KOPT-K1 (cell line): ENCODE results near the gene GH1.
"Not testable (repeated sequence)": the region's sequence is repeated elsewhere in the genome, so short reads cannot be mapped to it uniquely, and the experiment has no call there.

Experiments
- H3K27ac ChIP-seq: fragments of 200-600 bp; sonication (generic); 2 replicates; pipeline ENCODE4 v1.5.1; 2016; ENCODE audit warnings: antibody characterized with exemption, mild to moderate bottlenecking, low read depth, low read length; ENCODE audit not compliant: poor library complexity, severe bottlenecking
- H3K36me3 ChIP-seq: fragments of 200-600 bp; sonication (generic); 2 replicates; pipeline ENCODE4 v1.5.1; 2017; ENCODE audit warnings: antibody characterized with exemption, mild to moderate bottlenecking, low read length, moderate library complexity; ENCODE audit not compliant: insufficient read depth
- H3K9me3 ChIP-seq: fragments of 200-600 bp; sonication (generic); 2 replicates; pipeline ENCODE4 v1.5.1; 2017; ENCODE audit warnings: antibody characterized with exemption, low read length, mild to moderate bottlenecking; ENCODE audit not compliant: insufficient read depth, poor library complexity, severe bottlenecking

The GH1 gene

DNA sequence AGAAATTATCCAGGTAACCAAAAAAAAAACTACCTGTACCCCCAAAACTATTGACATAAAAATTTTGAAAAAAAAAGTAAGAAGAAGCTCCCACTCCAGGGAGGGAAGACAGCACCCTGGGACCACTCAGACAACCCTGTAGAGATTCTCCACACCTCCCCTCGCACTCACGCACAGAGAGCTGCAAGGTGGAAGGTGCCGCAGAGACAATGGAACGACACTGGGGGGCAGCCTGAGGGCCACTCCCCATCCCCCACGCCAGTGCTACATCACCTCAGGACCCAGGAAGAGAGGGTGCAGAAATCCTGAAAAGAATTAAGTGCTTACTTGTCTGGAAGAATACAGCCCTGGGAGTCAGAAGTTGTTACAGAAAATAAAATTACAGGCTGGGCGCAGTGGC is 18.7 kb upstream of the GH1 start:
- no peaks in the 10 kb centered on the region for H3K9me3 ChIP-seq
- H3K27ac ChIP-seq, result no peak overlapping the region
- no peaks in the 10 kb centered on the region for H3K36me3 ChIP-seq

DNA sequence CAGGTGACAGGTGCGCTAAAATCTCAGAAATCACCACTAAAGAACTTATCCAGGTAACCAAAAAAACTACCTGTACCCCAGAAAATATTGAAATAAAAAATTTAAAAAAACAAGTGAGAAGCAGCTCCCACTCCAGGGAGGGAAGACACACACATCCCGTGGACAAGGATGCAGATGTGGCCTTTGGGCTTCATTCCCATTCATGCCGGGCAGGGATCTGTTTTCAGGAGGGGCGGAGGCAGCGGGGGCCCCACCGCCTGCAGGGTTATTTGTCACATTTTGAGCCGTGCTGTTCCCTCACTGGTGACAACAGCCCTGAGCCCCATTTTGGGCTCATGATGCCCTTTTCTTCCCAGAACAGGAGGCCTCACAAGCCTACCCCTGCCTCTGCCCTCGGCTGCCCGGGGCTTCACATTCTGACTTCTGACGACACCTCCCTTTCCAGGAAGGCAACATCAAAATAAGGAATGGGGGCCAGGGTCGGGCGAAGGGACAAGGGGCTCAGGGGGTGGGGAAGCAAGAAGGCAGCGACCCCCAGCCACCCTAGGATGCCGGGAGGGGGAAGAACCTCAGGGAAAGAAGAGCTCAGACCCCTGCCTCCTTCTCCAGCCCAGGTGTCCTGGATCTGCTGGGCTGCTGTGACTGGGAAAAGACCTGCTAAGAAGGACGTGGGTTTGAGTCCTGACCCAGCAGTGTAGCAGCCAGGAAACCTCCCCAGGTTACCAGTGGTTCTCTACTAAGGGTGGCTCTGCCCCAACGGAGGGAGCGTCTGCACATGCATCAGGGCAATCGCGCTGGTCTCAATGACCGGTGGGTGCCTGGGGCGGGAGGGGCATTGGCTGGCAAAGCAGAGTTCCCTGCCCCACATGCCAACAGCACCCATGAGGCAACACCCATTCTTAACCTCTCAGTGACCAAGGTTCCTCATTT is 15.8 kb upstream of the GH1 start:
- no peak overlapping the region for H3K27ac ChIP-seq
- no peaks in the 10 kb centered on the region; the same call in 1 of the 2 replicates for H3K36me3 ChIP-seq
- no peaks in the 10 kb centered on the region for H3K9me3 ChIP-seq

DNA sequence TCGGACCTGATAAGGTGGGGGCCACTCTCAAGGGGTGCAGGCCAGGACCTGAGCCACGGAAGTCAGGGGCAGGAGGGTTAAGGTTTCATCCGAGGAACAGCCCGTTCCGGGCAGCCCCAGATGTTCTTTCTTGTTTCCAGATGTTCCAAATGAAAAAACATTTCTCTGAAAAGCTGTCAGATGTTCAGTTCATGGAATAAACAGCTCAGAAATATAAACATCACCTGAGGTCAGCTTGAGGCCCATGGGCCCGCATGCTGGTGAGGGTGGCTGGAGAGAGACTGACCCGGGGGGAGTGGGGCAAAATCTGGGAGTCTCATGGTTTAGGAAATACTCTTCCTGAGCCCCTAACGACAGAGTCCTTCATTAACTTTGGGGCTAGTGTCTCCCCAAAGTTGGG is 15.0 kb upstream of the GH1 start:
- no peaks in the 10 kb centered on the region for H3K9me3 ChIP-seq
- no peaks in the 10 kb centered on the region; the same call in 1 of the 2 replicates for H3K36me3 ChIP-seq
- no peak overlapping the region for H3K27ac ChIP-seq

DNA sequence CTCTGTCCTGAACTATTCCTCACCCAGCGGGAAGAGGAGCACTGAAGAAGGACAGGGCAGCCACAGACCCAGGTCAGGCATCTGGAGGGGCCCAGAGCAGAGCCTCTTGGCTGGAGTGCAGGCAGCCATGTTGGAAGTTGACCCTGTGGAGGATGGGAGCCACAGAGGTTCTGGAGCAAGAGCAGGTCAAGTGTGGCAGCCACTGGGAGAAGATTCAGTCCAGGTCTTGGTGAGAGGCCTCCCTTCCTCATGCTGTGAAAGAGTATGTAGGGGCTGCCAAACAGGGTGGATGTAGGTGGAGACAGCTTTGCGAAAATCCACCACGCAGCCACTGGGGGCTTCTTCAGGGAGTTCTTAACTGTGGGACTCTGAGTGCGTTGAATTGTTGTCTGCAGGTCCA is 14.1 kb upstream of the GH1 start:
- Histone ChIP-seq H3K9me3 (no peaks in the 10 kb centered on the region), H3K27ac (peak overlapping the region; percentile 58), H3K36me3 (no peaks in the 10 kb centered on the region; the same call in 1 of the 2 replicates)

DNA sequence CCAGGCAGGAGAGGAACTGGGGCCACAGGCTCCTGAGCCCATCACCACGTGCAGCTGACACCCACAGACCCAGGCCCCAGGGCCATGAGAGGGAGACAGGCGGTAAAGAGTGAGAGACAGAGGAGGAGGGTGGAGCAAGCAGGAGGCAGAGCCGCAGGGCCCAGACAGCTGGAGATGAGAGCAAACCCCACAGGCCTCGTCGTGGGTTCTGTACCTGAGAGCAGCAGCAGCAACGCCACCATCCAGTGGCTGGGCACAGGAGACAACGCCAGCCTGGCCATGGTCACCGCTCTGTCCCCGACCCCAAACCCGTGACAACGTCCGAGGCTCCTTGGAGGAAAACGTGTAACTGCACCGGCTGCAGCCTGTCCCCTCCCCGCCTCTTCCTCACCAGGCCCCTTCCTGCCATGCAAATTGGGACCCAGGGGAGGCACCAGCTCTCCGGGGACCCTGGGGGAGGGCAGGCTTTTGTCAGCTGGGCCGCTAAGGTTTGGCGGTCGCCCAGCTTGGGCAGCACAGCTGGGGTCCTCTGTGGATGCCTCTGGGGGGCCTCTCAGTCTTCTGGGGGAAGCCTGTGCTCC is 13.4 kb upstream of the GH1 start, which contains the start of gene CD79B:
TSS of gene CD79B (minus strand) at position 351 of the 581 bp plus-strand sequence. CDS start at position 281, 70 bp downstream.
- H3K27ac ChIP-seq, result peak within 1 kb of the TSS; percentile 58

DNA sequence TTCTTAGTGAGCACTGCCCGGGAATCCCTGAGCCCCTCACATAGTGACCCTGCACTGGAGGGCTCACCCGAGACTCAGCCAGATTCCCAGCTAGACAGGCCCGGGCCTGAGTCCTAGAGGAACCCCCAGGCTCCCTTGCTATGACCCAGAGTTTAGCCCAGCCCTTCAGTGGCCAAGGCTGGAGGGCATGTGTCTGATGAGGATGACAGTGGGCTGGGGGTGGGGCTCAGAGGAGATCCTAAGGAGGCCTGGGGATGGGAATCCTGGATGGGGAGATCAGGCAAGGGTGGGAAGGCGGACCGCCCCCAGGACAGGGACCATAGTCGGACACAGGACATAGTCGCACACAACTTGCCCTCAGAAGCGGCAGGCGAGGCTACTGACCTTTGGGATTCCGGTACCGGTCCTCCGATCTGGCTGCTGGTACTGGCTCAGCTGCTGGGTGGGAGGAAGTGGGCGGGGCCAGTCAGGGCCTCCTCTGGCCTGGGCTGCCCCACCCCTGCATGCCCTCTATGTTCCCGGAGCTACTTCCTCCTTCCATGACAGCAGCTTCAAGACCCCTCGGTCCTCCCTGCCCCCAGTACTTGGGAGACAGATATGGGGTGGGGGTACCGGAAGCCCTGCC is 12.4 kb upstream of the GH1 start:
- Histone ChIP-seq H3K36me3 (no peaks in the 10 kb centered on the region; the same call in 1 of the 2 replicates), H3K27ac (peak overlapping the region; percentile 58)

More for the DNA sequence above, 13.4 kb upstream of the GH1 start, which contains the start of gene CD79B:
- Histone ChIP-seq H3K36me3 (no peaks in the 10 kb centered on the region; the same call in 1 of the 2 replicates), H3K9me3 (no peaks in the 10 kb centered on the region)

DNA sequence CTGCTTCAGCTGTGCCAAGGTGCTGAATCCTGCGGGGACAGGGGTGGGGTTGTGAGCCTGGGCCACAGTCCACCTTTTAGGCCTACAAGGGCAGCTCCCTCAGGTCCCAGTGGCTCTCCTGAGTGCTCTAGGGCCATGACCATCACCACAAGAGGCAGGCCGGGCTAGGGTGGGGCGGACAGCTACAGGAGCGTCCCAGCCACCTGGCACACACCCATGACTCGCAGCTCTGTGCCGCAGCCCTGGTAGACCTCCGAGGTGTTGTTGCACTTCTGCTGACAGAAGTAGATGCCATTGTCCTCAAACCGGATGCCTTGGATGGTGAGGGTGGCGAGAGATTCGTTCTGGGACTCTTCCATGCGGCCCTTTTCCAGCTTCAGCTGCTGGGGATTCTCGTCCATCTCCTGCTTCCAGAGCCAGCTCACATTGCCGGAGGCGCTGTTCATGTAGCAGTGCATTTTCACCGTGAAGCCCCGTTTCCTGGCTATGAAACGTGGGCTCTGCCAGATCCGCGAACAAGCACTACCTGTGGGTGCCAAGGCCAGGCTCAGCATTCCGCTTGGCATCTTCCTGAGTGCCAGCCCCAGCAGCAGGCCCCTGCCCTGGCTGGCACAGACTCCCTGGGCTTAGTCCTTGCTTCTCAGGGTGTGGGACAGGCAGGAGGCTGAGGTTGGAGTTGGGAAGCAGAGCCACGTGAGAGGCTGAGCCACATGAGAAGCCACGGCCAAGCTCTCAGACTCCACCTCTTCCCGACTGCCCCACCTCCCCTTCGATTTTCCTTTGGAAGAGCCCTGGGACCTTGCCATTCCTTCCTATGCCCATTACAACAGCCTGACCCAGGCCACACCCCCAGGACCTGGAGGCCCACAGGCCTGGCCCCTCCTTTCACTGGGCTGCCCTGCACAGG is 11.5 kb upstream of the GH1 start:
- Histone ChIP-seq H3K36me3 (no peaks in the 10 kb centered on the region; the same call in 1 of the 2 replicates), H3K9me3 (no peaks in the 10 kb centered on the region), H3K27ac (no peak overlapping the region)

More for the DNA sequence above, 12.4 kb upstream of the GH1 start:
- no peaks in the 10 kb centered on the region for H3K9me3 ChIP-seq

DNA sequence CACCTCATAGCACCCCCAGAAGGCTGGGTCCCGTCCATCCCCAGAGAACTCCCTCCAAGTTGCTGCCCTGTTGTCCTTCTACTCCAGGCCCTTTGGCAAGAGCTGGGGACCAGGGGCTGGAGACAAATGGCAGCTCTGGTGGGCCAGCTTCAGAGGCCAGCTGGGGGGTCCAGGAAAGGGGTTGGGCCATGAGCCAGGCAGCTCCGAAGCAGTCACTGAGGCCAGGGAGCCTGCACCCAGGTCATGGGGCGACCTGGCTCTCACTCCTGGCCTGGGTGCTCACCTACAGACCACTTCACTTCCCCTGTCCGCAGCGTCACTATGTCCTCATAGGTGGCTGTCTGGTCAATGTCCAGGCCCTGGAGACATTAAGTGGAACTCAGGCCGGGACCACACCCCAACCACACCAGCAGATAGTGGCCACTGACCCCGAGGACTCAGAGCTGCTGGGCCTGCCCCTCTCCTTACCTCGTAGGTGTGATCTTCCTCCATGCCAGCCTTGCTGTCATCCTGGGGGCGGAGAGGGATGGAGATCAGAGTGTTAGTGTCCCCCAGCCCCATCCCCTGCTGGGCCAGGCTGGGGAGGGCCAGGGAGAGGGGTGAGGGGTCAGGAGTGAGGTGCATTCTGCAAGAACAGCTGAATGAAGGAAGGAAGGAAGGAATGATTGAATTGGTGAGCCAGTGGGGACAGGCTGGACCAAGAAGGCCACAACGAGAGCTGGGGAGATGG is 10.5 kb upstream of the GH1 start:
- no peak overlapping the region for H3K27ac ChIP-seq

DNA sequence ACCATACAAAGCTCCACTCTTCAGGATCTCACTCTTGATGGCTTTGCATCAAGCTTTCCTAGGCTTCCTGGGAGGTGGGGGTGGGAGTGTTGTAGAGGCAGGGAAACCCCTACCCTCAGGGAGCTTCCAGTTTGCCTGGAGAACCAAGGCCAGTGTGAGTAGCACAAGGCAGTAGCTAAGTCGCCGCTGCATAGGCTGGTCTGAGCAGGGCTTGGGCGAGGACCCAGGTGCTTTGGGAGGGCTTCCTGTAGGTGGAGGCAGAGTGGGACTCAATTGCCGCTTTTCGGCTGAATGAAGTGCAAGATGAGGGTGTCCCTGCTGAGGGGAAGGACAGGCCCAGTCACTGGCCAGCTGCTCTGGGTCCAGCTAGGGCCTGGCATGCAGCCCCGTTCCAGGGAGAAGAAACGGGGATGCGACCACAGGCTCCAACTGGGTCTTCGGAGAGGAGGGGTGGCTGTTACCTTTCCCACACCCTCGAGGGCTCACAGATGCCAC is 9.6 kb upstream of the GH1 start:
- Histone ChIP-seq H3K9me3 (no peaks in the 10 kb centered on the region), H3K27ac (no peak overlapping the region), H3K36me3 (no peaks in the 10 kb centered on the region; the same call in 1 of the 2 replicates)

More for the DNA sequence above, 10.5 kb upstream of the GH1 start:
- H3K9me3 ChIP-seq, result no peaks in the 10 kb centered on the region
- H3K36me3 ChIP-seq, result no peaks in the 10 kb centered on the region; the same call in 1 of the 2 replicates

DNA sequence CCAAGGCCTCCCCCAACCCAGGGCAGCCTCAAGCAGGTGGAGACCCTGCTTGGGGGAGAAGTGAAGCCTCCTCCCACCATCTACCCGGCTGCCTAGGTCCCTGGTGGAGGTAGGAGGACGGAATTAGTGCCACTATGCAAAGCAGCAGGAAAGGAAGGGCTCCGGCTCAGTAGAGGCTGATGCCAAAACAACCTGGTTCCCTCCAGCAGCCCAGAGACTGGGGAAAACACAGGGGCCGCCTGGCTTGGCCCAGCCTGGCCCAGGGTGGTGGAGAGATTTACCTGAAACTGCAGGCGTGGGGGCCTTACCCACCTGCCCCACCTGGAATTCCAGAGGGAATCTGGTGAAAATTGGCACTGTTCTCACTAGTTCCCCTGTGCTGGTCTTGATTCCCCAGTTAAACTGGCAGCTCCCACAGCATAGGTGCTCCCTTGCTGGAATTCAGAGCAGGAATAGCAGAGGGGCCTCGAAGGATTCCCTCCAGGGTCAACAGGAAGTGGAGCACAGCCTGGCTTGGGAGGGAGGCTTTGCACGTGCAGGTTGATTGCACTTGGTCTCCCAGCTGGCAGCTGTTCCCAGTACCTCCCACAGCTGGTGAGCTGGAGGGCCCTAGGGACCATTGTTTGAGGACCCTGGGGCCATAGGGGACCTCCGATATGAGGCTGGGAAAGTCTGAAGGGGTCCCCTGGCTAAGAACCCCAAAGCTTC is 9.0 kb upstream of the GH1 start:
- H3K36me3 ChIP-seq, result no peaks in the 10 kb centered on the region; the same call in 1 of the 2 replicates
- no peak overlapping the region for H3K27ac ChIP-seq

DNA sequence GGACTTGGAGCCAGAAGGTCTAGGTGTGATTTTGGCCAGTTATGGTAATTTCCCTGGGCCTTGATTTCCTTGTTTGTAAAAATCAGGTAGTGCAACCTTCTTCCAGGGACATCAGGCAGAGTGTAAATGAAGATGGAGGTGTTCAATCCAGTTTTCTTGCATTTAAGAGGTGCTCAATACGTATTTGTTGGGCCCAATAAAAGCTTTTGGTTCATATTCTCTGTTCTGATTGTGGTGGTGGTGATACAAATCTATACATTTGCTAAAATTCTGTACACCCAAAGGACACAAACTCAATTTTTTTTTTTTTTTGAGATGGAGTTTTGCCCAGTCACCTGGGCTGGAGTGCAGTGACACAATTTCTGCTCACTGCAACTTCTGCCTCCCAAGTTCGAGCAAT is 7.5 kb upstream of the GH1 start:
- Histone ChIP-seq H3K9me3 (no peaks in the 10 kb centered on the region), H3K36me3 (no peaks in the 10 kb centered on the region; the same call in 1 of the 2 replicates), H3K27ac (no peak overlapping the region)

More for the DNA sequence above, 9.0 kb upstream of the GH1 start:
- no peaks in the 10 kb centered on the region for H3K9me3 ChIP-seq

DNA sequence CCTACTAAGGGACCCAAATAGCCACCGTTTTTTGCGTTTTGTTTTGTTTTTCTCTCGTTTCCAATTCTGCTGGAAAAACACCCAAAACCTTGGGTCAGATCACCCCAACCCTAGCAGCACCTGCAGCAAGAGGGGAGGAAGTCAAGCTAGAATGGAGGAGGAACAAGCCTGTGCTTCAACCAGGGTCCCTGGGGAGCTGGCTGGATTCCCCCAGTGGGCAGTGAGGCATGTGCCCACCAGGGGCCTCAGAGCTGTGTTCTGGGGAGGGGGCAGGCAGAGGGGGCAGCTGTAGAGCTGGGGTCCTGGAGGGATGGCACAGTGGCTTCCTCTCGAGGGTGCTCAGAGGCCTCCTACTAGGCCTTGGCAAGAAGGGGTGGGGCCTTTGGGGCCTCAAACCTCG is 7.0 kb upstream of the GH1 start:
- H3K36me3 ChIP-seq, result no peaks in the 10 kb centered on the region; the same call in 1 of the 2 replicates
- H3K27ac ChIP-seq, result no peak overlapping the region
- no peaks in the 10 kb centered on the region for H3K9me3 ChIP-seq

DNA sequence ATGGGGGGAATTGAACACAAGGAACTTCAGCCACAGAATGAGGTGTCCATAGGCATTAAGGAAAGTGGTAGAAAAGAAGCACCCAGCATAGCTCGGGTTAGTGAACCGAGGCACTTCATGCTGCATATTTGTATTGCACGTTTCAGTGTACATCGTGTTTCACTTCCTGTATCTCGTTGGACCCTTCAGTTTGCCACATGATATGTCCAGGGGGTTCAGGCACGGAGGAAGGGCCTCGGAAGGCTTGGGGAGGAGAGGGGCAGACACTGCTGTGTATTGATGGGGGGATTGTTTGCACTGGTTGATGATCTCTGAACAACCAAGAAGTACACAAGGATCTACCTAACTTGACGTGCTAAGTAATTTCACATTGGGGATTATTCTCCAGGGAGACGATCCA is 3.8 kb upstream of the GH1 start:
- not testable (repeated sequence) for H3K9me3 ChIP-seq, H3K27ac ChIP-seq, H3K36me3 ChIP-seq
